GM10847 (cell line): ENCODE results near the gene RHOT2.

Experiments
- POLR2A ChIP-seq: IDR thresholded peaks from 2 replicates; pipeline ENCODE4 v1.6.1; 2011; ENCODE audit not compliant: insufficient read length; ENCODE audit errors: extremely low read depth

RHOT2 gene

DNA sequence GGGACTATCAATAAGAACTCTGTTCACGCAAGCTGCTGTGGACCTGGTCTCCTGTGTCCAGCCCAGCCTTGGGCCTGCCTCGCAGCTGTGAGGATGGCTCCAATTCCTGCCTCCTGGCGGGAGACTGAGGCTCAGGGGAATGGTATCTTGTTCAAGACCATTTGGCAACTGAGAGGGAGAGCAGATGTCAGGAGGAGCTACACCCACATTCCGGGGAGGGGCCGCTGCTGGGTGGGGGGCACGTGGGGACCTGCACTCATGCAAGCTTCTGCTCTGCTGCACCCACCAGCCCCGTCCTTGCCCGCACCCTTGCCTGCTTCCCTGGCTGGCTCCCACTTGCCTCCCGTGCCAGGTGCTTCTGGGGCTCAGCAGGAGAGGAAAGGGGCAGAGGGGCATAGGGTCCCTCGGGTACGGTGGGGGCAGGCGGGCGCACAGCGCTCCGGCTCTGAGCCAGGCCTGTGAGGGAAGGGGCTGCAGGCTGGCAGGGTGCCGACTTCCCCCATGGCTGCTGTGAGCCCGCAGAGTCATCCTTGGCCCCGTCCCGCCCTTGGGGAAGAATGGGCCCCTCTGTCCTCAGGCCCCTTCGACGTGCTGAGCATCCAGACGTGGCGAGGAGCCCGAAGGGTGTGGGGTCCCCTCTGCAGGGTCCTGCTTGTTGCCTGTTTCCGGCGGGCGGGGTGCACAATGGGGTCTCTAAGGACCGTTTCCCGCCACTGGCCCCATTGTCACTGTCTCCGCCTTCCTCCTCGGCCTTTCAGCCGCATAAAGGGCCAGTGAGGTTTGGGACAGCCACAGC lies 49.7 kb downstream of the RHOT2 start:
- TF ChIP-seq POLR2A = no peak

DNA sequence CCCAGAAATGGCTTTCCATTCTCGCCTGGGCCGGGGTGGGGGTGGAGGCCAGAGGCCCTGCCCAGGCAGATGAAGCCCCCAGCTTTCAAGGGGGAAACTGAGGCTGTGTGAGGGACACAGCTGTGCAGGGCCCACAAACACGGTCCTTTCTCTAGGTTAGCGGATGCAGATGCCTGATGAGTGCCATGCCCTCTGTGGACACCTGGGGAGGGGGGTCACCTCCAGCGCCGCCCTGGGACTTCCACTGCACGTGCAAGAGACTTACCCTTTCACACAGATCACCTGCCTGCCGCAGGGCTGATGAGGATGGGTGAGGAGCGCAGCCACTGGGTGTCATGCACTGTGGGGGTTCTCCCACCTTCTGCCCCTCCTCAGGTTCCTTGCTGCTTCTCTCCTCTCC lies 50.5 kb downstream of the RHOT2 start:
- TF ChIP-seq POLR2A = no peak

DNA sequence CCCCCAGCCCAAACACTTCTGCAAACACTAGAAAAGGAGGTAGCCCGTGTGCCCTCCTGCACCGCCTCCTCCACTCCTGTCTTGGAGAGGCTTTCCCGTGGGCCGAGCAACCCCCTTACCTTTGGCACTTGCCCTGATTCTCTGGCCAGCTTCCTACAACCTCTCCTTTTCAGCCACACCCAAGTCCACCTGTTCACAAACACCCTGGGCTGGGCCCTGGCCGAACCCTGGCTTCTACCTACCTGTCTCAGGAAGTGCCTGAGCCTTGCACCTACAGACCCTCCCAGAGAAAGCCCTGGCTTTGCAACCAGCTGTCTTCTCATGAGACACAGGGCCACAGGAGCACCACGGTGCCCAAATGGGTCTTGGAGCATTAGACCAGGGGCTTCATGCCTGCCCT lies 51.0 kb downstream of the RHOT2 start:
- TF ChIP-seq POLR2A = no peak

DNA sequence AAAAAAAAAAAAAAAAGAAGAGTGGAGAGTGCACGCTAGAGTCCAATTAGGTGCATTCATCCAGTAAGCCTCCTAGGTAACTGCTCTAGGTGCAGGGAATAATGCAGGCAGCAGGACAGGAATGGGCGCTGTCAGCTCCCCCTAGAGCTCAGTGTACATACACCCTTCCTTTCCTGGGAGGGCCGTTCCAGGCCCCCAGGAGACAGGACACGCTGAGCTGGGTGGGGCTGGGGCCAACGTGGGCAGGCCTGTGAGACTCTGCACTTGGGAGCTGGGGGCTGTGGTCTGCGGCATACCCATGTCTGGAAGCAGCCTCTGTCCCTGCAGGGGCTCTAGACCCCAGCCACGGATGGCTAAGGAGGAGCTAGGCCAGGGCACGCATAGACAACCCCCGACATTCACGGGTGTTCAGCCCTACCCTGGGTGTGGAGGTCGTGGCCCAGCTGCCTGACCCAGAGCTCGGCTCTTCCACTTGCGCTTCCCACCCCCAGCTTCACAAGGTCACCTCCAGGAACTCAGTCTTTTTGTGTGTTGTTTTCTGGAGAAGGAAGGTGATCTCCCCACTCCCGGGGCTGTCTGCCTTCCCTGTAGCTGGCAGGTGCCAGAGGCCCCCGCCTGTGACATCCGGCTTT lies 52.0 kb downstream of the RHOT2 start:
- no peak for TF ChIP-seq POLR2A

DNA sequence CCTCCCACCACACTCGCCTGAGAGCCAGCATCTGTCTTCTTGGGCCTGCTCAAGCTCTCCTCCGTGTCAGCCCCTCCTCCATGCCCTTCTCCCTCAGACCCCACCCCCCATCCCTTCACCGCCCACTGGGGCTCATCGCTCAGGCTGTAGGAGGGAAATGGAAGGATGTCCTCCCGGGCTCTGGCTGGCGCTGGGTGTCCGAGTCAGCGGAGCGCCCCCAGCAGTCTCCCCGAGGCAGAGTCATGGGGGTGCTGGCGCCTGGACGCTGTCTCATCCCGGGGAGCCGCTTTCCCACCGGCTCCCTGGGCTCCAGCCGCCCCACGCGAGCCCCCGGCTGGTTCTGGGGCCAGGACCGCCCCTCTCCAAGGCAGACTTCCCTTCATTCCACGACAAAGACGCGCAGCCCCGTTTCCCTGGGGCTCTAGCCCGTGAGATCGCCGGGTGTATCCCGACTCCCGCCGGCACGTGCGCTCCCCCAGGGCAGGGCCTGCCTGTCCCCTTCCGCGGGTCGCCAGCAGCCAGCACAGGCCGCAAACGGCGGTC lies 52.6 kb downstream of the RHOT2 start:
- no peak for TF ChIP-seq POLR2A

DNA sequence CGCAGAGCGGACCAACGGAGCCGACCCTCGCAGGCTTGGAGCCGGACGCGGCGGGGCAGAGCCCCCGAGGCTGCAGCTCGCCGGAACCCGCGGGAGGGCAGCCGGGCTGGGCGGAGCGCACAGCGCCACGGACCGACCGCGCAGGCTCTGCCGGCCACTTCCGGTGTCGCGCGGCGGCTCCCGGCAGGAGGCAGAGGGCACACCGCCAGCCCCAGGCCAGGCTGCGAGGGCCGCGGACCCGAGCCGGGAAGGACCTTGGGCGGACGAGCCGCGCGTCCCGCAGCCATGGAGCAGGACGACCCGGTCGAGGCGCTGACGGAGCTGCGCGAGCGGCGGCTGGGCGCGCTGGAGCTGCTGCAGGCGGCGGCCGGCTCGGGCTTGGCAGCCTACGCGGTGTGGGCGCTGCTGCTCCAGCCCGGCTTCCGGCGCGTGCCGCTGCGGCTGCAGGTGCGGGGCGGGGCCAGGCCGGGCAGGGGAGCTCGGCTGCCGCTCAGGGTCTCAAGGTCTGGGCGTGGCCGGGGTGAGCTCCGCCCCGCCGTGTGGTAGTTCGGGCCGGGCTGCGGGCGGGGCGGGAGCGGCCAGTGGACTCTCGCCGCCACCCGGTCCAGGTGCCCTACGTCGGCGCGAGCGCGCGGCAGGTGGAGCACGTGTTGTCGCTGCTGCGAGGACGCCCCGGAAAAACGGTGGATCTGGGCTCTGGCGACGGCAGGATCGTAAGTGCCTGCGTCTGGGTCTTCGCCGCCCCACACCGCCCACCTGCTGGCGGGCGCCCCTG lies 53.2 kb downstream of the RHOT2 start, which contains the start of gene ANTKMT:
TSS of gene ANTKMT (plus strand) at position 157 of the 775 bp plus-strand sequence. CDS start at position 286, 129 bp downstream.
- TF ChIP-seq POLR2A = peak; percentile 95

DNA sequence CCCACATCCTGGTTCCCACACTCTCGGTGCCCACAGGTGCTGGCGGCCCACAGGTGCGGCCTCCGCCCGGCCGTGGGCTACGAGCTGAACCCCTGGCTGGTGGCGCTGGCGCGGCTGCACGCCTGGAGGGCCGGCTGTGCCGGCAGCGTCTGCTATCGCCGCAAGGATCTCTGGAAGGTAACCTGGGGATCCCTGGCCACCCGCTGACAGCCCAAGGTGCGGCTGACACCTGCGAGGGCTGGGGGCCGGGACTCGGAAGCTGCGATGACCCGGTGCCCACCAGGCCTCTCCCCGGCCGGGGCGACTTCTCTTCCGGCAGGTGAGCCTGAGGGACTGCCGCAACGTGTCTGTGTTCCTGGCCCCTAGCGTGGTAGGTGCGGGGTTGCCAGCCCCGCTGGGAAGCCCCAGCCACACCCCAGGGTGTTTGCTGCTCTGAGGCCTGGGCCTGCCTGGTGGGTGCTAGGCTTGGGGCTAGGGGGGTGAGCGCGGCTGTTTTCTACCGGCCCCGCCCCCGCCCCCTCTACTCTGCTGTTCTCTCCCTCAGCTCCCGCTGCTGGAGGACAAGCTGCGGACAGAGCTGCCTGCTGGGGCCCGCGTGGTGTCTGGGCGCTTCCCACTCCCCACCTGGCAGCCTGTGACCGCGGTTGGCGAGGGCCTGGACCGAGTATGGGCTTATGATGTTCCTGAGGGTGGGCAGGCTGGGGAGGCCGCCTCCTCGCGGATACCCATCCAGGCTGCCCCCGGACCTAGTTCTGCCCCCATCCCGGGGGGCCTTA lies 54.0 kb downstream of the RHOT2 start:
- TF ChIP-seq POLR2A = no peak

DNA sequence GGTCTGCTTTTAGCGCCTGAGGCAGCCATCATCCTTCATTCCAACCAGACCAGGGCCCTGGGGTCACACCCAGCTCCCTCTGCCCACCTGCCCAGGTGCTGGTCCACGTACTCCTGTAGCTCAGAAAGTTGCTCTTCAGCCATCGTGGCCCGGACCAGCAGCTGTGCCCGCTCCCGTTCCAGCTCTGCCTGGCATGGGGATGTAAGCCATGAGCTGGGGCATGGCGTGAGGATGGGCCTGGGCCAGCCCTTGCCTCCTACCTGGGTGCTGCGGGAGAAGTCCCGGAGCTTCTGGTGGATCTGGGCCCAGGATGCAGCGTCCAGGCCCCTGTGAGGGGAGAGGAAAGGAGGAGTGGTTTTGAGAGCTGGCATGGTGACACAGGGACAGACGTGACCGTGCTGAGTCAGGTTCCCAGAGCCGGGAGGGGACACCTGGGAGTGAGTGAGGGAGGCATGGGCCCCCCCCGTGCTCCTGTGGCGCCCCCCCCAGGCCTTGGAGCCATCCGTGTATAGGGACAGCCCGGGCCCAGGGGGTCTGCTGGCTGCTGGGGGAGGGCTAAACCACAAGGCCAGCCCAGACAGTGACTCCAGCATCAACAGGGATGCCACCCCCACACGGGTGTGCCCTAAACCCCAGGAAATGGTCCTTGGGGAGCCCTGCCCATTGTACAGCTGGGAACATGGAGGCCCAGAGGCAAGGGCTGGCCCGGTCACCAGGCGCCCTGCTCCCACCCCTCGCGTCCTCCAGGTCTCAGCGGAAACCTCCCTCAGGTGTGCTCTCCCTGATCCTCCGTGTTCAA lies 55.1 kb downstream of the RHOT2 start:
- no peak for TF ChIP-seq POLR2A

DNA sequence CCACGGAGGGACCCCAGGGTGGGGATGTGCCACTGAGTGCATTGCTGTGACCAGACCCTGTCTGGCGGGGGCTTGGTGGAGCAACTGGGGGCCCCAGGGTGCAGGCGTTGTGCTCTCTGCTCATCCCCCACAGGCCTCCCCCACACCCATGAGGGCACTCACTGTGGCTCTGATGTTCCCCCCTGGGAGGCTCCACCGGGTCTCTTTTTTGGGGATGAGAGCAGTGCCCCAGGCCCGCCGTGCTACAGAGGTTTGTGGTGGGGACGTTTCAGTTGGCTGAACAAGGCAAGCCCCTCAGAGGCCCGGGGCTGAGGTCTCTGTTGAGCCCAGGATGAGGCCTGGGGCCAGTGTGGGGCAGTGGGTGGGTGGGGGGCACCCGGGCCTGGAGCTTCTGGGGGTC lies 55.8 kb downstream of the RHOT2 start:
- TF ChIP-seq POLR2A = no peak
